RWPE2 (cell line): ENCODE measurements around the gene CAMK1G.
A peak's percentile ranks its signal among the peaks of the same experiment; 100 is the strongest.

Source experiments
- ATAC-seq: fragments of 200-7000 bp; cut with Tn5 transposase; 3 replicates; pipeline ENCODE4 v1.9.1; 2021; ENCODE audit warnings: low read depth
- DNase-seq: peaks from one replicate; pipeline ENCODE4 v3.0.0-alpha.2; 2020; ENCODE audit warnings: low spot score
- H3K27ac ChIP-seq: fragments of 450-650 bp; 2 replicates; pipeline ENCODE4 v1.5.1; 2017; ENCODE audit warnings: mild to moderate bottlenecking; ENCODE audit not compliant: poor library complexity, severe bottlenecking
- H3K27me3 ChIP-seq: fragments of 250-450 bp; sonication (Bioruptor Pico); 2 replicates; pipeline ENCODE4 v1.5.1; 2021; ENCODE audit warnings: mild to moderate bottlenecking, moderate library complexity; ENCODE audit not compliant: insufficient read depth, poor library complexity, severe bottlenecking
- H3K36me3 ChIP-seq: fragments of 250-450 bp; sonication (Bioruptor Pico); 2 replicates; pipeline ENCODE4 v1.5.1; 2020; ENCODE audit warnings: low read depth, mild to moderate bottlenecking, moderate library complexity
- H3K4me1 ChIP-seq: fragments of 250-450 bp; sonication (Bioruptor Pico); 2 replicates; pipeline ENCODE4 v1.5.1; 2021; ENCODE audit warnings: mild to moderate bottlenecking, moderate library complexity; ENCODE audit not compliant: insufficient read depth, poor library complexity, severe bottlenecking
- H3K4me3 ChIP-seq: fragments of 250-450 bp; sonication (Bioruptor Pico); 2 replicates; pipeline ENCODE4 v1.5.1; 2021; ENCODE audit warnings: mild to moderate bottlenecking, moderate library complexity; ENCODE audit not compliant: severe bottlenecking
- H3K9me3 ChIP-seq: fragments of 250-450 bp; sonication (Bioruptor Pico); 2 replicates; pipeline ENCODE4 v1.5.1; 2021; ENCODE audit warnings: mild to moderate bottlenecking, moderate library complexity; ENCODE audit not compliant: severe bottlenecking
- TF ChIP-seq, protein P1 (sequence below): fragments of 450-650 bp; IDR thresholded peaks from one replicate; pipeline ENCODE4 v1.5.1; 2017; ENCODE audit warnings: mild to moderate bottlenecking, moderate library complexity; ENCODE audit not compliant: poor library complexity, severe bottlenecking

CAMK1G gene

DNA sequence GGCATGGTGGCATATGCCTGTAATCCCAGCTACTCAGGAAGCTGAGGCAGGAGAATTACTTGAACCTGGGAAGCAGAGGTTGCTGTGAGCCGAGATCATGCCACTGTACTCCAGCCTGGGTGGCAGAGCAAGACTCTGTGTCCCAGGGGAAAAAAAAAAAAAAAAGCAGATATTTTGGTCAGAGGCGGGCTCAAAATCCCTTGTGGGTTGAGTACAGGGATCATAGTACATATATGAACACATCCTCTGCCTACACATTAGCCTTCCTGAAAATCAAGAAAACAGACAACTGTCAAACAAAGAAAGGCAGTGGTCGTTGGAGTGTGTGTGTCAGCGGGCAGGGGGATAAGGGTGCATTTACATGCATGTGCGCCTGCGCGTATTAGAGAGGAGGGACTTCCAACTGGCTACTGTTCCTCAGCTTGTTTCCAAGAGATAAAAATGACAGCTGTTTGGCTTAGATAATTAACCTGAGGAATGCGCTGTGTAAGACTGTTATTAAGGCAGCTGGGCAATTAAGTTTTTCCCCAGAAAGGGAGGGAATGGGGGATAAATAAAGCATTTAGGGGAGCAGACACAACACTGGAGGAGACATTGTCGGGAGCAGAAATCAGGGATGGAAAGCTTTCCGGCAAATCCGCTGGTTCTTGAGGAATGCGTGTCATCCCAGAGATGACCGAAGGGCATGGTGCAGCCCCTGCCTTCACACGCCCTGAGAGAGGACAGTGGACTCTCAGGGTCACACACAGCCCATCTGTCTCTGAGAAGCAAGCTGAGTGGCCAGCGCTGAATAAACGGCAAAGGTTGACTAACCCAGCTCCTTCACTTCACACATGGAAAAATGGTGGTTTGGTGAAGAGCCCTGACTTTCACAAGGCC, 62.3 kb downstream of the CAMK1G start:
- no peaks in the 10 kb centered on the region for H3K9me3 ChIP-seq
- H3K27me3 ChIP-seq, result no peaks in the 10 kb centered on the region
- peaks cover 94% of the 10 kb centered on the region for H3K36me3 ChIP-seq
- H3K27ac ChIP-seq, result peak overlapping the region; percentile 94
- no peak overlapping the region for H3K4me3 ChIP-seq
- TF ChIP-seq, protein P1, sequence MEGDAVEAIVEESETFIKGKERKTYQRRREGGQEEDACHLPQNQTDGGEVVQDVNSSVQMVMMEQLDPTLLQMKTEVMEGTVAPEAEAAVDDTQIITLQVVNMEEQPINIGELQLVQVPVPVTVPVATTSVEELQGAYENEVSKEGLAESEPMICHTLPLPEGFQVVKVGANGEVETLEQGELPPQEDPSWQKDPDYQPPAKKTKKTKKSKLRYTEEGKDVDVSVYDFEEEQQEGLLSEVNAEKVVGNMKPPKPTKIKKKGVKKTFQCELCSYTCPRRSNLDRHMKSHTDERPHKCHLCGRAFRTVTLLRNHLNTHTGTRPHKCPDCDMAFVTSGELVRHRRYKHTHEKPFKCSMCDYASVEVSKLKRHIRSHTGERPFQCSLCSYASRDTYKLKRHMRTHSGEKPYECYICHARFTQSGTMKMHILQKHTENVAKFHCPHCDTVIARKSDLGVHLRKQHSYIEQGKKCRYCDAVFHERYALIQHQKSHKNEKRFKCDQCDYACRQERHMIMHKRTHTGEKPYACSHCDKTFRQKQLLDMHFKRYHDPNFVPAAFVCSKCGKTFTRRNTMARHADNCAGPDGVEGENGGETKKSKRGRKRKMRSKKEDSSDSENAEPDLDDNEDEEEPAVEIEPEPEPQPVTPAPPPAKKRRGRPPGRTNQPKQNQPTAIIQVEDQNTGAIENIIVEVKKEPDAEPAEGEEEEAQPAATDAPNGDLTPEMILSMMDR, result no peak
- H3K4me1 ChIP-seq, result peaks cover 38% of the 10 kb centered on the region
- DNase-seq (no peak), ATAC-seq (no peak)

DNA sequence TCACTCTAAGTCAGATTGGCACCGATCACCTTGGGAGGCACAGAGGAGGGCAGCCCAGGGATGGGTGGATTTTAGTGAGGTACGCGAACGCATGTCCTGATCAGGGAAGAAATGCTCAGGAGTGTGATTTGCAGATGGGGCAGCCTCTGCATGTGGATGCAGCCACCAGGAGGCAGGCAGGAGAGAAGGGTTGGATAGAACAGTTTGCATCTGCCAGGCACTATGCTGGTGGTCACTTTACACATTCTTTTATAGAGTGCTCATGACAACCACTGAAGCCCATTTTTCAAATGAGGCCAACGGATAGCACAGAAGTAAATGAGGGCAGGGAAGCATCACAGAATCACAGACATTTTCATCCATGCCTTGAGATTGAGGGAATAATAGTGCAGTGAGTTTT, 63.0 kb downstream of the CAMK1G start:
- Histone ChIP-seq H3K36me3 (peaks cover 92% of the 10 kb centered on the region), H3K9me3 (no peaks in the 10 kb centered on the region), H3K27ac (peak overlapping the region; percentile 94), H3K4me1 (peaks cover 38% of the 10 kb centered on the region), H3K4me3 (no peak overlapping the region), H3K27me3 (no peaks in the 10 kb centered on the region)
- TF ChIP-seq, protein P1, result no peak
- ATAC-seq (no peak), DNase-seq (no peak)

DNA sequence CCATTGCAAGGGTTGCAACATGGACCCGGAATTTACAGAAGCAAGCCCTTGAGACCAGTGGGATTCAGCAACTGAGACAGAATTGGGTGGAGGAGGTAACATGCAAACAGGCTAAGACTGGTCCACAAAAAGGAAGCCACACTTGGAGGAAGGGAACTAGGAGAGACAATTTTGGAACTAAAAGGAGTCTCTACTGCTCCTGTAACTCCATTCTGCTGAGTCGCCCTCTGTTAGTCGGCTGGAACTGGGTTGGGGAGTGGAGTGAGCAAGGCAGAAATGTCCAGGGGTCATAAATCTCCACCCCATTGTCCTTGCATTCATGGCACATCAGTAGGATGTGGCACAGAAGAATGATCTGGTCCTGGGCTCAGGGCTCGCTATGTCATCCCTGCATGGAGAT, 63.6 kb downstream of the CAMK1G start:
- H3K4me3 ChIP-seq, result no peak overlapping the region
- H3K27me3 ChIP-seq, result no peaks in the 10 kb centered on the region
- H3K27ac ChIP-seq, result peak overlapping the region; percentile 94
- no peak for DNase-seq
- TF ChIP-seq, protein P1, result no peak
- H3K4me1 ChIP-seq, result peaks cover 38% of the 10 kb centered on the region
- peaks cover 86% of the 10 kb centered on the region for H3K36me3 ChIP-seq
- no peak for ATAC-seq
- H3K9me3 ChIP-seq, result no peaks in the 10 kb centered on the region

GRCh38 chr1:209648346-209648745, 64.8 kb downstream of the CAMK1G start:
- H3K4me1 ChIP-seq, result peaks cover 40% of the 10 kb centered on the region
- TF ChIP-seq, protein P1, result no peak
- H3K27ac ChIP-seq, result peak overlapping the region; percentile 94
- no peaks in the 10 kb centered on the region for H3K9me3 ChIP-seq
- ATAC-seq, result no peak
- no peaks in the 10 kb centered on the region for H3K27me3 ChIP-seq
- no peak overlapping the region for H3K4me3 ChIP-seq
- H3K36me3 ChIP-seq, result peaks cover 74% of the 10 kb centered on the region
- DNase-seq, result no peak
